Measurements from ENCODE around the gene RAB1A. TPM values are rescaled to one million over a fixed set of nuclear protein-coding genes. Genes with fewer than 3 reads are reported as not detected.

RAB1A gene
- total and polyA plus RNA-seq, 2 of the 13 experiments (the other 11 are each of a cell fraction or from before 2014, with no cell fraction given): 206 to 226 TPM

GRCh38 chr2:65055422-65056214 is 74.3 kb downstream of the RAB1A start (continued):
- TF ChIP-seq ZNF574 (CRISPR knock-in tag; IDR thresholded peaks at IDR 0.05) (no peak; the same call in 1 of the 2 replicates), ZNF550 (CRISPR knock-in tag; IDR thresholded peaks at IDR 0.05; ENCODE audit: borderline replicate concordance) (no peak), ZNF230 (CRISPR knock-in tag; IDR thresholded peaks at IDR 0.05) (peak; percentile 48; the same call in 1 of the 2 replicates), ZNF605 (CRISPR knock-in tag; IDR thresholded peaks at IDR 0.05) (peak; percentile 97), ZFY (CRISPR knock-in tag; IDR thresholded peaks at IDR 0.05) (no peak), TEAD2 (CRISPR knock-in tag; IDR thresholded peaks at IDR 0.05) (0 out of 2 replicates have a peak, but pooled peaks have one; percentile 48), MLXIP (CRISPR knock-in tag; IDR thresholded peaks at IDR 0.05; ENCODE audit: borderline replicate concordance) (no peak), ZNF577 (CRISPR knock-in tag; IDR thresholded peaks at IDR 0.05; ENCODE audit: borderline replicate concordance, low read depth) (no peak), HMGA1 (CRISPR knock-in tag; conservative IDR thresholded peaks at IDR 0.05) (no peak), ZNF543 (CRISPR knock-in tag; IDR thresholded peaks at IDR 0.05) (peak; percentile 34; the same call in 1 of the 2 replicates), SALL2 (CRISPR knock-in tag; IDR thresholded peaks at IDR 0.05) (no peak; the same call in 1 of the 2 replicates), ZNF296 (CRISPR knock-in tag; conservative IDR thresholded peaks at IDR 0.05) (0 out of 2 replicates have a peak, but pooled peaks have one; percentile 52), NCOA2 (CRISPR knock-in tag; IDR thresholded peaks at IDR 0.05) (no peak; the same call in 1 of the 2 replicates), CEBPB (IDR thresholded peaks at IDR 0.05; ENCODE audit: borderline replicate concordance, low read depth, low read length) (no peak), MTA3 (CRISPR knock-in tag; IDR thresholded peaks at IDR 0.05) (no peak), ZNF44 (CRISPR knock-in tag; IDR thresholded peaks at IDR 0.05) (peak; percentile 96), SRSF1 (optimal IDR thresholded peaks at IDR 0.05; ENCODE audit: low read depth, low read length) (no peak), RXRA (CRISPR knock-in tag; IDR thresholded peaks at IDR 0.05) (peak; percentile 70; the same call in 1 of the 2 replicates), BCLAF1 (IDR thresholded peaks at IDR 0.05) (no peak), PAX8 (CRISPR knock-in tag; IDR thresholded peaks at IDR 0.05; ENCODE audit: borderline replicate concordance) (no peak)
